ENCODE measurements around the gene GRAMD4. TPM values are rescaled to one million over a fixed set of nuclear protein-coding genes. Genes with fewer than 3 reads are reported as not detected.

The GRAMD4 gene
- total and polyA plus RNA-seq, 10 of the 15 experiments (the other 5 are each of a cell fraction or from before 2014, with no cell fraction given): 0.21 to 45.5 (median 10.6) TPM

DNA sequence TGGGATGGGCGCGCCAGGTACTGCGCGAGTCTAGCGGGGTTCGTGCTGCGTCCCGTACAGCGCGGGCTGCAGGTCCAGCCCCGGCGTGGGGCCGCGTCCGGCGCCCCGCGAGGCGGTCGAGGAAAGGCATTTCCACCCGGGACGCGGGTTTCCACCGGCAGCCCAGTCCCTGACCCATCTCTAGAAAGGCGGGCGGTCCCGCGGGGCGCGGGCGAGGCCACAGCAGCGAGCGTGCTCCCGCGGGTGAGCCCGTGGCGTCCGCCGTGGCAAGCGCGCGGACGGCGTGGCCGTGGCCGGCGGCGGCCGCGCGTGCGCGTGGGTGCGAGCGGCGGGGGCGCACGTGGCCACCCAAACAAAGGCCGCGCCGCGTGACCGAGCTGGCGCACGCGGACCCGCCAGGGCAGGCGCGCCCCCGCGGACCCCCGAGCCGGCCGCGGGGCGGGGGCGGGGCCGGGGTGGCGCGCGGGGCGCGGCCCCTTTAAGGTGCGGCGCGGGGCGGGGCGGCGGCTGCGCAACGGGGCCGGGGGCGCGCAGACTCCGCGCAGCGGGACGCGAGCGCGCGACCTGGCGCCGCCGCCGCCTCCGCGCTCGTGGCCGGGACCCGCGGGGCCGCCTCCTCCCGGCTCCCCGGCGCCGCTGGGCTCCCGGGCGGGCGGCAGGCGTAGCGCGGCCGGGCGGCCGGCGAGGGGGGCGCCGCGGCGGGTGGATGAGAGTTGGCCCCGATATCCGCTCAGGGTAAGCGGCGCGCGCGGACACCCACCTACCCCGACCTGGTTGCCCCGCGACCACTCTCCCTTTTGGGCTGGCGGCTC, 43.4 kb upstream of the GRAMD4 start:
- Histone ChIP-seq H3K27me3 (replicated peaks in 1 of 2; ENCODE audit: control insufficient read depth in 2 of 2, insufficient read depth in 2 of 2, low read length in 1 of 2) (no peaks in the 10 kb centered on the region; a peak in 1 of 4 replicates), H3K79me2 (ENCODE audit: control insufficient read depth, insufficient read depth, low read length) (no peaks in the 10 kb centered on the region; the same call in 1 of the 2 replicates), H3K4me1 (ENCODE audit: control insufficient read depth, insufficient read depth, low read length) (peaks cover 15% of the 10 kb centered on the region), H3K9me3 (replicated peaks; ENCODE audit: control insufficient read depth, insufficient read depth, low read length) (peaks cover 4% of the 10 kb centered on the region; the same call in 1 of the 3 replicates), H3K4me2 (ENCODE audit: control insufficient read depth, insufficient read depth) (peak overlapping the region; percentile 84), H3K9ac (ENCODE audit: control insufficient read depth, insufficient read depth, low read length) (peak overlapping the region; percentile 26; the same call in 1 of the 2 replicates), H4K20me1 (ENCODE audit: control insufficient read depth, insufficient read depth) (no peaks in the 10 kb centered on the region), H3K36me3 (ENCODE audit: control insufficient read depth in 2 of 2, insufficient read depth in 2 of 2, low read length in 1 of 2) (no peaks in the 10 kb centered on the region), H3K27ac (ENCODE audit: control insufficient read depth, insufficient read depth) (no peak overlapping the region), H3K4me3 (no peak overlapping the region; the same call in 1 of the 2 replicates), H2AFZ (ENCODE audit: control insufficient read depth, low read depth, low read length) (peak overlapping the region; percentile 72)
- ATAC-seq (peak; percentile 9; the same call in 2 of the 3 replicates), DNase-seq (ENCODE audit: low read depth, low spot score) (no peak), FAIRE-seq (no peak)
- SMC1A ChIA-PET (ENCODE audit: uncharacterized antibody, unreplicated experiment): no interaction called here
- WGBS (ENCODE audit: insufficient coverage, insufficient replicate concordance, low lambda C conversion rate, missing lambda C conversion rate): 7% methylated on average over 53 of the region's 142 CpGs
- POLR2A ChIA-PET: no interaction called here
- intact Hi-C loops (cut with micrococcal nuclease; ENCODE audit: unreplicated experiment): loop anchor here (5.0 kb wide), 1 partner anchor 36 kb away; no protein-coding TSS in a partner anchor
- BruUV-seq (replicated peaks): no TSS peak
- CTCF ChIA-PET: interaction anchor here (1.8 kb wide), 1 partner anchor 13 kb away, joined by 6 read pairs; no protein-coding TSS in a partner anchor
- in situ Hi-C loops (cut with MboI): no loop called here
- RAD21 ChIA-PET (ENCODE audit: unreplicated experiment): interaction anchor here (0.9 to 1.0 kb wide), 2 partner anchors 11 to 38 kb away, joined by 3 to 6 read pairs; no protein-coding TSS in a partner anchor
- TF ChIP-seq STAT3 (IDR thresholded peaks at IDR 0.05; ENCODE audit: low read depth, low read length) (no peak), MYC (IDR thresholded peaks at IDR 0.05; ENCODE audit: insufficient read depth, insufficient read length, insufficient replicate concordance, low read length, severe bottlenecking) (peak; percentile 22), ZNF207 (IDR thresholded peaks at IDR 0.05; ENCODE audit: borderline replicate concordance) (no peak), SUPT20H (IDR thresholded peaks at IDR 0.05; ENCODE audit: borderline replicate concordance, control insufficient read depth, low read depth, low read length) (no peak), ZSCAN29 (IDR thresholded peaks at IDR 0.05) (no peak), FOXK2 (IDR thresholded peaks at IDR 0.05) (no peak), POLR2AphosphoS2 (IDR thresholded peaks at IDR 0.05; ENCODE audit: low read depth, low read length) (no peak), ZNF687 (IDR thresholded peaks at IDR 0.05) (no peak), TAF1 (IDR thresholded peaks at IDR 0.05; ENCODE audit: borderline replicate concordance, low read depth, low read length) (no peak), PAX5 (IDR thresholded peaks at IDR 0.05; ENCODE audit: borderline replicate concordance, low read depth, low read length) (no peak), EGR1 (IDR thresholded peaks at IDR 0.05; ENCODE audit: borderline replicate concordance in 1 of 2, low read depth in 2 of 2, low read length in 2 of 2) (0 out of 3 replicates have a peak, but pooled peaks of 1 of the 2 experiments have one; percentile 23), MYB (IDR thresholded peaks at IDR 0.05; ENCODE audit: borderline replicate concordance, low read depth, low read length) (no peak), CREB1 (IDR thresholded peaks at IDR 0.05; ENCODE audit: low read depth) (no peak), CHD4 (IDR thresholded peaks at IDR 0.05) (no peak), JUNB (IDR thresholded peaks at IDR 0.05) (no peak), RFX5 (IDR thresholded peaks at IDR 0.05; ENCODE audit: low read depth, low read length) (no peak), SIN3A (IDR thresholded peaks at IDR 0.05; ENCODE audit: low read depth, low read length) (no peak), TCF7 (IDR thresholded peaks at IDR 0.05; ENCODE audit: borderline replicate concordance) (no peak), CBX3 (IDR thresholded peaks at IDR 0.05; ENCODE audit: borderline replicate concordance, low read depth) (no peak), NR2C2 (IDR thresholded peaks at IDR 0.05; ENCODE audit: borderline replicate concordance, control insufficient read depth, insufficient read length, low read depth) (no peak), HDAC2 (IDR thresholded peaks at IDR 0.05) (no peak)
